ENCODE results near the gene DTNBP1. TPM values are rescaled to one million over a fixed set of nuclear protein-coding genes. Genes with fewer than 3 reads are reported as not detected.

DTNBP1 gene
- total RNA-seq, 1 experiment from 2014 or later = 10.3 TPM

GRCh38 chr6:15538766-15539495 is 123.9 kb downstream of the DTNBP1 start:
- no peaks in the 10 kb centered on the region for H3K9me3 ChIP-seq
- DNase-seq = no peak
- H3K4me3 ChIP-seq = no peak overlapping the region
- no peaks in the 10 kb centered on the region for H3K36me3 ChIP-seq
- no peaks in the 10 kb centered on the region for H3K27me3 ChIP-seq

GRCh38 chr6:15538106-15538505 is 124.7 kb downstream of the DTNBP1 start:
- Histone ChIP-seq H3K4me3 (no peak overlapping the region), H3K9me3 (no peaks in the 10 kb centered on the region), H3K27me3 (no peaks in the 10 kb centered on the region), H3K36me3 (no peaks in the 10 kb centered on the region)
- DNase-seq = no peak

- no peak overlapping the region for H3K4me3 ChIP-seq
- no peak for DNase-seq
- no peaks in the 10 kb centered on the region for H3K36me3 ChIP-seq
- H3K9me3 ChIP-seq = no peaks in the 10 kb centered on the region
- H3K27me3 ChIP-seq = no peaks in the 10 kb centered on the region
These were observed 126.5 kb downstream of the DTNBP1 start for GRCh38 chr6:15536198-15536955.

- DNase-seq = no peak
- Histone ChIP-seq H3K4me3 (no peak overlapping the region), H3K27me3 (no peaks in the 10 kb centered on the region), H3K36me3 (no peaks in the 10 kb centered on the region), H3K9me3 (no peaks in the 10 kb centered on the region)
These were observed 127.2 kb downstream of the DTNBP1 start for GRCh38 chr6:15535495-15536197.

- Histone ChIP-seq H3K4me3 (no peak overlapping the region), H3K9me3 (no peaks in the 10 kb centered on the region), H3K36me3 (no peaks in the 10 kb centered on the region), H3K27me3 (no peaks in the 10 kb centered on the region)
- DNase-seq = no peak
These were observed 127.9 kb downstream of the DTNBP1 start for GRCh38 chr6:15534974-15535373.

GRCh38 chr6:15533379-15534026 is 129.3 kb downstream of the DTNBP1 start:
- no peak for DNase-seq
- no peaks in the 10 kb centered on the region for H3K9me3 ChIP-seq
- H3K27me3 ChIP-seq = no peaks in the 10 kb centered on the region
- no peaks in the 10 kb centered on the region for H3K36me3 ChIP-seq
- H3K4me3 ChIP-seq = no peak overlapping the region

- Histone ChIP-seq H3K36me3 (no peaks in the 10 kb centered on the region), H3K27me3 (no peaks in the 10 kb centered on the region), H3K9me3 (no peaks in the 10 kb centered on the region), H3K4me3 (no peak overlapping the region)
- no peak for DNase-seq
These were observed 130.9 kb downstream of the DTNBP1 start for GRCh38 chr6:15531973-15532372.

GRCh38 chr6:15530411-15530810 is 132.4 kb downstream of the DTNBP1 start:
- H3K36me3 ChIP-seq = no peaks in the 10 kb centered on the region
- H3K9me3 ChIP-seq = no peaks in the 10 kb centered on the region
- no peak for DNase-seq
- H3K4me3 ChIP-seq = no peak overlapping the region
- H3K27me3 ChIP-seq = no peaks in the 10 kb centered on the region

- Histone ChIP-seq H3K9me3 (no peaks in the 10 kb centered on the region), H3K27me3 (no peaks in the 10 kb centered on the region), H3K36me3 (no peaks in the 10 kb centered on the region), H3K4me3 (no peak overlapping the region)
- no peak for DNase-seq
These were observed 134.0 kb downstream of the DTNBP1 start for GRCh38 chr6:15528870-15529269.

- DNase-seq = no peak
- Histone ChIP-seq H3K9me3 (no peaks in the 10 kb centered on the region), H3K36me3 (no peaks in the 10 kb centered on the region), H3K27me3 (no peaks in the 10 kb centered on the region), H3K4me3 (no peak overlapping the region)
These were observed 134.8 kb downstream of the DTNBP1 start for GRCh38 chr6:15527838-15528617.

- no peak for DNase-seq
- Histone ChIP-seq H3K9me3 (no peaks in the 10 kb centered on the region), H3K4me3 (no peak overlapping the region), H3K36me3 (no peaks in the 10 kb centered on the region), H3K27me3 (no peaks in the 10 kb centered on the region)
These were observed 136.6 kb downstream of the DTNBP1 start for GRCh38 chr6:15526212-15526701.

GRCh38 chr6:15524861-15525401 is 137.9 kb downstream of the DTNBP1 start:
- Histone ChIP-seq H3K27me3 (no peaks in the 10 kb centered on the region), H3K36me3 (no peaks in the 10 kb centered on the region), H3K9me3 (no peaks in the 10 kb centered on the region), H3K4me3 (no peak overlapping the region)
- DNase-seq = no peak

GRCh38 chr6:15523679-15524630 is 138.9 kb downstream of the DTNBP1 start:
- no peak for DNase-seq
- Histone ChIP-seq H3K9me3 (no peaks in the 10 kb centered on the region), H3K27me3 (no peaks in the 10 kb centered on the region), H3K36me3 (no peaks in the 10 kb centered on the region), H3K4me3 (no peak overlapping the region)

GRCh38 chr6:15522856-15523529 is 139.8 kb downstream of the DTNBP1 start:
- Histone ChIP-seq H3K27me3 (no peaks in the 10 kb centered on the region), H3K9me3 (no peaks in the 10 kb centered on the region), H3K36me3 (no peaks in the 10 kb centered on the region), H3K4me3 (no peak overlapping the region)
- no peak for DNase-seq
